AG04449 (cell line): ENCODE data around the gene CRISPLD2.

ENCODE experiments used
- CTCF ChIA-PET: fragments of 350-600 bp; formaldehyde crosslinking; extraction: SDS; loops from one replicate; lab custom pipeline; 2021; ENCODE audit warnings: antibody characterized with exemption; lab: Yijun Ruan, JAX
- POLR2A ChIA-PET: fragments of 400-600, 350-600 bp; formaldehyde crosslinking; extraction: SDS; loops from one replicate; lab custom pipeline; 2020; ENCODE audit warnings: antibody characterized with exemption, inconsistent platforms; lab: Yijun Ruan, JAX
- DNase-seq: peaks from one replicate; pipeline ENCODE4 v3.0.0-alpha.2; 2010; ENCODE audit warnings: low read depth, low spot score
- H3K4me3 ChIP-seq: 2 replicates; pipeline ENCODE4 v1.5.1; 2011; ENCODE audit warnings: low read depth, mild to moderate bottlenecking, control low read depth, low read length
- CTCF ChIP-seq: IDR thresholded peaks from one replicate; pipeline ENCODE4 v1.5.1; 2011; ENCODE audit warnings: mild to moderate bottlenecking, moderate library complexity, low read length, control low read depth, inconsistent platforms; ENCODE audit not compliant: insufficient read depth; ENCODE audit errors: missing control alignments

The CRISPLD2 gene

DNA sequence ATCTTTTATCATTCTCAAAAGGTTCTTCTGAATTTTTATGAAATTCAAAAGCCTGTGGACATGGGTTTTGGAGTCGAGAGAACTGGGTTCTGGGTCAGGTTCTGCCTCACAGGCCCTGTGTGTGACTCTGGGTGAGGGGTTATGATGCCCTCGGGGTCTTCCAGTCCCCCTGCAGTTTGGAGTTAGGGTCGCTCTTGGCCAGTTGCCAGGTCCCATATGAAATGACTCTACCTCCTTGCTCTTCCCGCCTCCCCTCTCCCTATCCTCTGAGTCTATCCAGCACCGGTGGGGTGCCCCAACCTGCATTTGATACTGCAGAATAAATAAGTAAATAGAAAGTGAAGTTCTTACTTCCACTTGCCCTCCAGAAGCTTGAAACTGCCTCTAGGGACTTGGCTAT, 137.4 kb downstream of the CRISPLD2 start:
- no peak for DNase-seq
- no peak overlapping the region for H3K4me3 ChIP-seq
- TF ChIP-seq CTCF = no peak
- CTCF ChIA-PET = interaction anchor here (1.1 to 11.2 kb wide), 3 partner anchors 12 to 200 kb away, joined by 3 to 492 read pairs (median 184); no protein-coding TSS in a partner anchor
- POLR2A ChIA-PET = no interaction called here

DNA sequence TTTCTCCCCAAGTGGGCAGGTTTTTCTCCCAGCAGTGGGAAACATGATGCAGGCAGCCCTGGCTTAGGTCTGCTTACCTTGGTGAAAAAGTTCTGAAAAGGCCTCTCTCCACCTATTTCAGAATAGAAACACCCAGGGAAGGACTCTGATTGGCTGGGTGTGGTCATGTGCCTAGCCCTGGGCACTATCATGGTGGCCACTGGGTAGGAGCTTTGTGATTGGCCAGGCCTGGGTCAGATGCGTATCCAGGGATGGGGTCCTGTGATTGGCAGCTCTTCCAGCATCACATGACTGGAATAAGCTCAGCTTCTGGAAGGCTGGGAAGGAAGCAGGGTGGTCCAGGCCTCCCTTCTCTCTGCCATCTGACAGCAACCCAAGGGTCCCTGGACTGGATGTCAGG, 138.0 kb downstream of the CRISPLD2 start:
- ChIA-PET CTCF (interaction anchor here (1.1 to 11.2 kb wide), 3 partner anchors 12 to 201 kb away, joined by 3 to 492 read pairs (median 184); no protein-coding TSS in a partner anchor), POLR2A (no interaction called here)
- no peak overlapping the region for H3K4me3 ChIP-seq
- TF ChIP-seq CTCF = no peak
- DNase-seq = no peak
